HCT116 (cell line): ENCODE measurements around the gene BRD4.

Experiments
- CBX3 ChIP-seq: IDR thresholded peaks from 2 replicates; pipeline ENCODE4 v1.6.1; 2012; ENCODE audit warnings: low read depth
- CEBPB ChIP-seq: IDR thresholded peaks from 2 replicates; pipeline ENCODE4 v1.6.1; 2012; ENCODE audit warnings: low read depth
- EZH2phosphoT487 ChIP-seq: fragments of 200-600 bp; IDR thresholded peaks from 2 replicates; pipeline ENCODE4 v1.6.1; 2018; ENCODE audit warnings: antibody characterized with exemption, borderline replicate concordance
- JUND ChIP-seq: IDR thresholded peaks from 2 replicates; pipeline ENCODE4 v1.6.1; 2012
- POLR2A ChIP-seq: IDR thresholded peaks from 2 replicates; pipeline ENCODE4 v1.7.0; 2011; ENCODE audit warnings: borderline replicate concordance; ENCODE audit not compliant: insufficient read depth, insufficient read length; ENCODE audit errors: extremely low read depth
- POLR2AphosphoS5 ChIP-seq: IDR thresholded peaks from 2 replicates; pipeline ENCODE4 v1.6.1; 2011; ENCODE audit warnings: mild to moderate bottlenecking, low read depth, low read length, moderate library complexity
- RAD21 ChIP-seq: IDR thresholded peaks from 2 replicates; pipeline ENCODE4 v1.6.1; 2012; ENCODE audit warnings: low read depth, mild to moderate bottlenecking
- SIN3A ChIP-seq: IDR thresholded peaks from 2 replicates; pipeline ENCODE4 v1.6.1; 2012; ENCODE audit warnings: low read depth
- SP1 ChIP-seq: IDR thresholded peaks from 2 replicates; pipeline ENCODE4 v1.6.1; 2012; ENCODE audit warnings: low read depth
- ZNF274 ChIP-seq: fragments of 200-500 bp; sonication (Bioruptor generic); IDR thresholded peaks from 2 replicates; pipeline ENCODE4 v1.6.1; 2014; ENCODE audit warnings: mild to moderate bottlenecking, low read depth, low read length, inconsistent platforms
- TF ChIP-seq, protein P1 (sequence below), 3 experiments: fragments of 200-600 bp in 1 of 3; sonication (generic) in 1 of 3; IDR thresholded peaks in 2 of 3; conservative IDR thresholded peaks in 1 of 3; 2 replicates each; pipeline ENCODE4 v1.5.1; 2012 to 2017; ENCODE audit warnings: low read depth in 2 of 3, low read length in 2 of 3, antibody characterized with exemption in 1 of 3, borderline replicate concordance in 1 of 3, control low read depth in 1 of 3, mild to moderate bottlenecking in 1 of 3, mixed read lengths in 1 of 3, mixed run types in 1 of 3, moderate library complexity in 1 of 3; ENCODE audit not compliant: insufficient read depth in 1 of 3
- TF ChIP-seq, protein P2 (sequence below): IDR thresholded peaks from 2 replicates; pipeline ENCODE4 v1.6.1; 2012
- TF ChIP-seq, protein P3 (sequence below): IDR thresholded peaks from 2 replicates; pipeline ENCODE4 v1.6.1; 2012

DNA sequence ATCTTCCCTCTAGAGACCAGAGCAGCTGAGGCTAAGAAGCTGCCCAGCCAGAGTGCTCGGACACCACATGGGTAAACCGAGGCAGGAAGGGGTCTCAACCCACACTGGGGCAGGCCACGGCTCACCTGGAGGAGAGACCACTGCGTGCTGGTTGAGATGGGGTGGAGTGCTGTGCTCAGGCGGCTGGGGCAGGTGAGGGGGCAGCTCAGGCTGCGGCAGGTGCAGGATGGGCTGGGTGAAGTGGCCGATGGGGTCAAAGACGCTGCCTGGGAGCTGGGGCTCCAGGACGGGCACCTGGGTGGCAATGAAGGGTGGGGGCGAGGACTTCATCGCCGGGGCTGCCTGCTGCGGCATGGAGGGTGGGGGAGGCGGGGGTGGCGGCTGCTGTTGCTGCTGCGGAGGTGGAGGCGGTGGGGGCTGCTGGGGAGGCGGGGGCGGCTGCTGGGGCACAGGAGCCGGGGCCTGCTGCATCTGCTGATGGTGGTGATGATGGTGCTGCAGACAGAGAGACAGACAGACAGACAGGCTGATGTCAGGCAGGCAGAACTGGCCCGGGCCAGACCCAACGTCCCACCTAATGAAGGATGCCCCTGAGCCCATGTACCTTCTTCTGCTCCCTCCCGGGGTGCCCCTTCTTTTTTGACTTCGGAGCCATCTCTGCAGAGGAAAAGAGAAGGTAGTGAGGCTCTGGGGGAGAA lies 88.1 kb downstream of the BRD4 start:
- TF ChIP-seq, protein P1, sequence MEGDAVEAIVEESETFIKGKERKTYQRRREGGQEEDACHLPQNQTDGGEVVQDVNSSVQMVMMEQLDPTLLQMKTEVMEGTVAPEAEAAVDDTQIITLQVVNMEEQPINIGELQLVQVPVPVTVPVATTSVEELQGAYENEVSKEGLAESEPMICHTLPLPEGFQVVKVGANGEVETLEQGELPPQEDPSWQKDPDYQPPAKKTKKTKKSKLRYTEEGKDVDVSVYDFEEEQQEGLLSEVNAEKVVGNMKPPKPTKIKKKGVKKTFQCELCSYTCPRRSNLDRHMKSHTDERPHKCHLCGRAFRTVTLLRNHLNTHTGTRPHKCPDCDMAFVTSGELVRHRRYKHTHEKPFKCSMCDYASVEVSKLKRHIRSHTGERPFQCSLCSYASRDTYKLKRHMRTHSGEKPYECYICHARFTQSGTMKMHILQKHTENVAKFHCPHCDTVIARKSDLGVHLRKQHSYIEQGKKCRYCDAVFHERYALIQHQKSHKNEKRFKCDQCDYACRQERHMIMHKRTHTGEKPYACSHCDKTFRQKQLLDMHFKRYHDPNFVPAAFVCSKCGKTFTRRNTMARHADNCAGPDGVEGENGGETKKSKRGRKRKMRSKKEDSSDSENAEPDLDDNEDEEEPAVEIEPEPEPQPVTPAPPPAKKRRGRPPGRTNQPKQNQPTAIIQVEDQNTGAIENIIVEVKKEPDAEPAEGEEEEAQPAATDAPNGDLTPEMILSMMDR (IDR thresholded peaks at IDR 0.05 in 2 of 3, conservative IDR thresholded peaks at IDR 0.05 in 1 of 3; ENCODE audit: borderline replicate concordance in 1 of 3, insufficient read depth in 1 of 3, low read depth in 2 of 3, low read length in 2 of 3), result no peak
- TF ChIP-seq, protein P2, sequence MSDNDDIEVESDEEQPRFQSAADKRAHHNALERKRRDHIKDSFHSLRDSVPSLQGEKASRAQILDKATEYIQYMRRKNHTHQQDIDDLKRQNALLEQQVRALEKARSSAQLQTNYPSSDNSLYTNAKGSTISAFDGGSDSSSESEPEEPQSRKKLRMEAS, result no peak
- no peak for TF ChIP-seq EZH2phosphoT487
- TF ChIP-seq POLR2A, result no peak
- TF ChIP-seq POLR2AphosphoS5, result no peak
- TF ChIP-seq, protein P3, sequence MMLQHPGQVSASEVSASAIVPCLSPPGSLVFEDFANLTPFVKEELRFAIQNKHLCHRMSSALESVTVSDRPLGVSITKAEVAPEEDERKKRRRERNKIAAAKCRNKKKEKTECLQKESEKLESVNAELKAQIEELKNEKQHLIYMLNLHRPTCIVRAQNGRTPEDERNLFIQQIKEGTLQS, result no peak
- no peak for TF ChIP-seq CEBPB
- no peak for TF ChIP-seq JUND
- no peak for TF ChIP-seq SIN3A
- no peak for TF ChIP-seq CBX3
- TF ChIP-seq RAD21, result no peak
- TF ChIP-seq SP1, result no peak
- TF ChIP-seq ZNF274, result no peak
